ENCODE results near the gene SNX21.

- TF ChIP-seq CTCF (IDR thresholded peaks at IDR 0.05) (no peak), POLR2A (IDR thresholded peaks at IDR 0.05) (no peak)
Observed at GRCh38 chr20:45882469-45883099, 49.0 kb downstream of the SNX21 start.
